GM19438 (cell line): ENCODE data around the gene CRISPLD2.

Experiments
- ATAC-seq: cut with Tn5 transposase; IDR thresholded peaks from one replicate; pipeline ENCODE4 v1.9.1; 2021; ENCODE audit warnings: low read depth; ENCODE audit not compliant: unreplicated experiment

CRISPLD2 gene

GRCh38 chr16:84879569-84880487, 60.0 kb downstream of the CRISPLD2 start:
- no peak for ATAC-seq

- no peak for ATAC-seq
These were observed 62.1 kb downstream of the CRISPLD2 start for GRCh38 chr16:84881702-84882521.

GRCh38 chr16:84883301-84883700, 63.5 kb downstream of the CRISPLD2 start:
- no peak for ATAC-seq

GRCh38 chr16:84884246-84884595, 64.4 kb downstream of the CRISPLD2 start:
- ATAC-seq = no peak

- ATAC-seq = no peak
These were observed 65.0 kb downstream of the CRISPLD2 start for GRCh38 chr16:84884596-84885341.

- no peak for ATAC-seq
These were observed 65.6 kb downstream of the CRISPLD2 start for GRCh38 chr16:84885342-84885910.

- no peak for ATAC-seq
These were observed 66.8 kb downstream of the CRISPLD2 start for GRCh38 chr16:84886497-84887090.

- ATAC-seq = no peak
These were observed 67.4 kb downstream of the CRISPLD2 start for GRCh38 chr16:84887207-84887606.

GRCh38 chr16:84888450-84888849, 68.7 kb downstream of the CRISPLD2 start:
- ATAC-seq = no peak

- ATAC-seq = no peak
These were observed 69.3 kb downstream of the CRISPLD2 start for GRCh38 chr16:84889066-84889465.

GRCh38 chr16:84890427-84890826, 70.6 kb downstream of the CRISPLD2 start:
- no peak for ATAC-seq

- ATAC-seq = no peak
These were observed 71.5 kb downstream of the CRISPLD2 start for GRCh38 chr16:84891149-84891795.

GRCh38 chr16:84892097-84892496, 72.3 kb downstream of the CRISPLD2 start:
- ATAC-seq = no peak

GRCh38 chr16:84893467-84893848, 73.7 kb downstream of the CRISPLD2 start:
- no peak for ATAC-seq

- no peak for ATAC-seq
These were observed 74.2 kb downstream of the CRISPLD2 start for GRCh38 chr16:84893849-84894599.

- no peak for ATAC-seq
These were observed 75.2 kb downstream of the CRISPLD2 start for GRCh38 chr16:84895016-84895415.

GRCh38 chr16:84896847-84897246, 77.1 kb downstream of the CRISPLD2 start:
- ATAC-seq = no peak

GRCh38 chr16:84897911-84898377, 78.2 kb downstream of the CRISPLD2 start:
- no peak for ATAC-seq

- ATAC-seq = no peak
These were observed 78.7 kb downstream of the CRISPLD2 start for GRCh38 chr16:84898447-84898846.
